OCI-LY3 (cell line): Measurements from ENCODE around the gene ARID3B.

Experiments
- EZH2phosphoT487 ChIP-seq: fragments of 200-600 bp; shearing (Covaris generic); IDR thresholded peaks from 2 replicates; pipeline ENCODE4 v1.6.1; 2018; ENCODE audit warnings: antibody characterized with exemption, mixed run types, low read depth
- TF ChIP-seq, protein P1 (sequence below): fragments of 200-600, 300-600 bp; sonication (generic); IDR thresholded peaks from 2 replicates; pipeline ENCODE4 v1.5.1; 2014; ENCODE audit warnings: antibody characterized with exemption, low read length, low read depth

GRCh38 chr15:74568594-74568993, 27.6 kb downstream of the ARID3B start:
- TF ChIP-seq, protein P1, sequence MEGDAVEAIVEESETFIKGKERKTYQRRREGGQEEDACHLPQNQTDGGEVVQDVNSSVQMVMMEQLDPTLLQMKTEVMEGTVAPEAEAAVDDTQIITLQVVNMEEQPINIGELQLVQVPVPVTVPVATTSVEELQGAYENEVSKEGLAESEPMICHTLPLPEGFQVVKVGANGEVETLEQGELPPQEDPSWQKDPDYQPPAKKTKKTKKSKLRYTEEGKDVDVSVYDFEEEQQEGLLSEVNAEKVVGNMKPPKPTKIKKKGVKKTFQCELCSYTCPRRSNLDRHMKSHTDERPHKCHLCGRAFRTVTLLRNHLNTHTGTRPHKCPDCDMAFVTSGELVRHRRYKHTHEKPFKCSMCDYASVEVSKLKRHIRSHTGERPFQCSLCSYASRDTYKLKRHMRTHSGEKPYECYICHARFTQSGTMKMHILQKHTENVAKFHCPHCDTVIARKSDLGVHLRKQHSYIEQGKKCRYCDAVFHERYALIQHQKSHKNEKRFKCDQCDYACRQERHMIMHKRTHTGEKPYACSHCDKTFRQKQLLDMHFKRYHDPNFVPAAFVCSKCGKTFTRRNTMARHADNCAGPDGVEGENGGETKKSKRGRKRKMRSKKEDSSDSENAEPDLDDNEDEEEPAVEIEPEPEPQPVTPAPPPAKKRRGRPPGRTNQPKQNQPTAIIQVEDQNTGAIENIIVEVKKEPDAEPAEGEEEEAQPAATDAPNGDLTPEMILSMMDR = no peak
- TF ChIP-seq EZH2phosphoT487 = no peak
